ENCODE data around the gene BRMS1L. TPM values are rescaled to one million over a fixed set of nuclear protein-coding genes. Genes with fewer than 3 reads are reported as not detected.

BRMS1L gene
- total RNA-seq, 2 donors from 2014 or later, result 9.0 to 9.4 TPM

- Mint-ChIP-seq H3K4me3 (no peak overlapping the region), H3K27me3 (ENCODE audit: insufficient read depth) (no peaks in the 10 kb centered on the region), H3K4me1 (no peaks in the 10 kb centered on the region), H3K9me3 (no peaks in the 10 kb centered on the region), H3K27ac (no peak overlapping the region), H3K36me3 (ENCODE audit: low read depth) (peaks cover 36% of the 10 kb centered on the region)
- Histone ChIP-seq H3K4me1 (ENCODE audit: control insufficient read depth, insufficient read depth, low read length) (no peaks in the 10 kb centered on the region), H3K4me3 (ENCODE audit: low read length) (no peak overlapping the region), H3K36me3 (ENCODE audit: control insufficient read depth, insufficient read depth, low read length) (peaks cover 56% of the 10 kb centered on the region), H3K9ac (ENCODE audit: extremely low read depth, low read length, poor library complexity, severe bottlenecking) (no peak overlapping the region), H3K27ac (ENCODE audit: low read depth, low read length) (no peak overlapping the region), H3K9me3 (ENCODE audit: control insufficient read depth, low read length) (no peaks in the 10 kb centered on the region), H3K27me3 (ENCODE audit: control insufficient read depth, insufficient read depth, low read length, poor library complexity, severe bottlenecking) (no peaks in the 10 kb centered on the region)
- no peak for DNase-seq
- no peak for TF ChIP-seq CTCF (conservative IDR thresholded peaks at IDR 0.05)
- 95 to 99% methylated on average over 4 to 5 of the region's 6 CpGs for WGBS, 2 experiments (ENCODE audit: insufficient coverage in 1 of 2, insufficient read length in 1 of 2)
Measured at GRCh38 chr14:35865611-35866324, 39.6 kb downstream of the BRMS1L start.

GRCh38 chr14:35866595-35867279, 40.6 kb downstream of the BRMS1L start:
- no peaks in the 10 kb centered on the region for H3K9me3 Mint-ChIP-seq
- H3K4me3 Mint-ChIP-seq, result no peak overlapping the region
- H3K27ac ChIP-seq (ENCODE audit: low read depth, low read length), result no peak overlapping the region
- WGBS, 2 experiments (ENCODE audit: insufficient coverage in 1 of 2, insufficient read length in 1 of 2), result 88 to 92% methylated on average over 2 of the region's 2 CpGs
- DNase-seq, result no peak
- H3K27ac Mint-ChIP-seq, result no peak overlapping the region
- H3K4me3 ChIP-seq (ENCODE audit: low read length), result no peak overlapping the region
- no peaks in the 10 kb centered on the region for H3K4me1 Mint-ChIP-seq
- H3K9me3 ChIP-seq (ENCODE audit: control insufficient read depth, low read length), result no peaks in the 10 kb centered on the region
- H3K27me3 Mint-ChIP-seq (ENCODE audit: insufficient read depth), result no peaks in the 10 kb centered on the region
- H3K36me3 ChIP-seq (ENCODE audit: control insufficient read depth, insufficient read depth, low read length), result peaks cover 50% of the 10 kb centered on the region
- no peak for TF ChIP-seq CTCF (conservative IDR thresholded peaks at IDR 0.05)
- H3K36me3 Mint-ChIP-seq (ENCODE audit: low read depth), result peaks cover 36% of the 10 kb centered on the region
- H3K27me3 ChIP-seq (ENCODE audit: control insufficient read depth, insufficient read depth, low read length, poor library complexity, severe bottlenecking), result no peaks in the 10 kb centered on the region
- no peak overlapping the region for H3K9ac ChIP-seq (ENCODE audit: extremely low read depth, low read length, poor library complexity, severe bottlenecking)
- no peaks in the 10 kb centered on the region for H3K4me1 ChIP-seq (ENCODE audit: control insufficient read depth, insufficient read depth, low read length)

- Mint-ChIP-seq H3K4me3 (no peak overlapping the region), H3K36me3 (ENCODE audit: low read depth) (peaks cover 36% of the 10 kb centered on the region), H3K27me3 (ENCODE audit: insufficient read depth) (no peaks in the 10 kb centered on the region), H3K9me3 (no peaks in the 10 kb centered on the region), H3K27ac (no peak overlapping the region), H3K4me1 (no peaks in the 10 kb centered on the region)
- no peaks in the 10 kb centered on the region for H3K4me1 ChIP-seq (ENCODE audit: control insufficient read depth, insufficient read depth, low read length)
- no peak overlapping the region for H3K4me3 ChIP-seq (ENCODE audit: low read length)
- peaks cover 50% of the 10 kb centered on the region for H3K36me3 ChIP-seq (ENCODE audit: control insufficient read depth, insufficient read depth, low read length)
- no peak overlapping the region for H3K9ac ChIP-seq (ENCODE audit: extremely low read depth, low read length, poor library complexity, severe bottlenecking)
- 100% methylated on average over 1 of the region's 2 CpGs; no CpG with 5 or more reads in 1 of the 2 experiments for WGBS, 2 experiments (ENCODE audit: insufficient coverage in 1 of 2, insufficient read length in 1 of 2)
- no peak for TF ChIP-seq CTCF (conservative IDR thresholded peaks at IDR 0.05)
- H3K27me3 ChIP-seq (ENCODE audit: control insufficient read depth, insufficient read depth, low read length, poor library complexity, severe bottlenecking), result no peaks in the 10 kb centered on the region
- no peak overlapping the region for H3K27ac ChIP-seq (ENCODE audit: low read depth, low read length)
- DNase-seq, result no peak
- H3K9me3 ChIP-seq (ENCODE audit: control insufficient read depth, low read length), result no peaks in the 10 kb centered on the region
Measured at GRCh38 chr14:35867280-35867629, 41.1 kb downstream of the BRMS1L start.
